ENCODE results near the gene CGN.
"Not testable (repeated sequence)": the region's sequence is repeated elsewhere in the genome, so short reads cannot be mapped to it uniquely, and the experiment has no call there.

The CGN gene

GRCh38 chr1:151502035-151502700 is 9.0 kb upstream of the CGN start:
- no peak for DNase-seq (ENCODE audit: low spot score)

- no peak for DNase-seq (ENCODE audit: low spot score)
Observed at GRCh38 chr1:151502859-151503780, 8.1 kb upstream of the CGN start.

DNA sequence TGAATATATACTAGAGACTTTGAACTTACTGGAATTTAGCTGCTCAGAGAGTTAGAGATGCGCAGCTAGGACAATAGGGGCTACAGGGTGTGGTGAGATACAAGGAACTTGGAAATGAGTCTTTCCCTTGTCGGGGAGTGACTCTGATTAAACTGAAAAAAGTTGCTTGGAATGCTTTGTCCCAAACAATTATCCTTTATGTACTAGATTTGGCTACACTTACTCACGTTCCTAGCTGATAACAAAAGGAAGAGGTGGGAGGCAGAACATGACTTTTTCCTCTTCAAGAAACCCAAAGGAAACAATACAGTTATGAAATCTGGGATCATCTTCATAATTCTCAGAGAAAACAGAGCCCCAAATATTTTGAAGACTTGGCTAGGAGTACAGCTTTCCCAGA is 6.9 kb upstream of the CGN start:
- DNase-seq (ENCODE audit: low spot score) = no peak

- DNase-seq (ENCODE audit: low spot score) = no peak
Observed at GRCh38 chr1:151504759-151505158, 6.4 kb upstream of the CGN start.

DNA sequence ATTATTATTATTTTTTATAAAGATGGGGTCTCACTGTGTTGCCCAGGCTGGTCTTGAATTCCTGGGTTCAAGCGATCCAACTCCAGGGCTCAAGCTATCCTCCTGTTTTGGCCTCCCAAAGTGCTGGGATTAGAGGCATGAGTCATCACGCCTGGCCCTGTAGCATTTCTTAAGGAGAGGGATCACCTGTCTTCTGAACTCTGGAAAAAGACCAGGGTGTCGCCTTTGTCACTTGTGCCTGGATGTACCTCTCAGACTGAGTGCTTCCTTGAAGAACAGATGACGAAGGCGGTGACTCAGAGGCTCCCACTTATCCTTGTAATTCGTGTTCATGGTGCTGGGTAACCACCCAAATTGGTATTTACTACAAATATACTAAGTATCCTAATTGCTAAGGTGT is 2.4 kb upstream of the CGN start:
- DNase-seq (ENCODE audit: low spot score) = no peak

GRCh38 chr1:151509350-151510019 is 1.7 kb upstream of the CGN start:
- no peak for DNase-seq (ENCODE audit: low spot score)

GRCh38 chr1:151510020-151510405 is 1.2 kb upstream of the CGN start:
- no peak for DNase-seq (ENCODE audit: low spot score)

- DNase-seq (ENCODE audit: low spot score) = no peak
Observed at GRCh38 chr1:151510614-151510956, 602 bp upstream of the CGN start.

DNA sequence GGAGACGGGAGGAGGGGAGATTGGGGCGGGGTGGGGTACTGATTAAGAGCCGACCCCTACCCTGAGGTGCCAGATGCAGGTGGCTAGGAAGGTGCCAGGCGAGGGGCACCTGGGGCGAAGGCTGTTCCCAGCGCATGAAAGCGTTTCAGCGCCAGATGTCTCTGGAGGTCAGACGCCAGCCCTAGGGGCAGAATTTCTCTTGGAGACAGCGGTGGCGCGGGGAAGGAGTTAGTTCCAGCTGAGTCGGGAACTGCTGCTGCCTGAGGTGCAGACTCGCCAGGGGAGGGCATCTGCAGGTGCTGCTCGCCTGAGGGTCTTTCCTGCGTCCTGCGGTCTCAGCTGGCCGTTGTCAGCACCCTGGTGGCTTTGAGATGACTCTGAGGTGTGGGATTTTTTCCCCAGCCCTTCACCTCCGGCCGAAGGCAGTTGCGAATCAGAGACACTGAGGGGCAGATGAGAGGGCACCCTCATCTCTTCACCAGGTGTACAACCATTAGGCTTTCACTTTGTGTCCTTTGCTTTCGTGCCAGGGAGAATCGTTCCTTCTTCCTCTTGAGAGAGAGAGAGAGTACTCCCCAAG is 539 bp downstream of the CGN start:
- DNase-seq (ENCODE audit: low spot score) = peak; percentile 52

GRCh38 chr1:151512326-151512725 is 1.1 kb downstream of the CGN start:
- DNase-seq (ENCODE audit: low spot score) = peak; percentile 44

DNA sequence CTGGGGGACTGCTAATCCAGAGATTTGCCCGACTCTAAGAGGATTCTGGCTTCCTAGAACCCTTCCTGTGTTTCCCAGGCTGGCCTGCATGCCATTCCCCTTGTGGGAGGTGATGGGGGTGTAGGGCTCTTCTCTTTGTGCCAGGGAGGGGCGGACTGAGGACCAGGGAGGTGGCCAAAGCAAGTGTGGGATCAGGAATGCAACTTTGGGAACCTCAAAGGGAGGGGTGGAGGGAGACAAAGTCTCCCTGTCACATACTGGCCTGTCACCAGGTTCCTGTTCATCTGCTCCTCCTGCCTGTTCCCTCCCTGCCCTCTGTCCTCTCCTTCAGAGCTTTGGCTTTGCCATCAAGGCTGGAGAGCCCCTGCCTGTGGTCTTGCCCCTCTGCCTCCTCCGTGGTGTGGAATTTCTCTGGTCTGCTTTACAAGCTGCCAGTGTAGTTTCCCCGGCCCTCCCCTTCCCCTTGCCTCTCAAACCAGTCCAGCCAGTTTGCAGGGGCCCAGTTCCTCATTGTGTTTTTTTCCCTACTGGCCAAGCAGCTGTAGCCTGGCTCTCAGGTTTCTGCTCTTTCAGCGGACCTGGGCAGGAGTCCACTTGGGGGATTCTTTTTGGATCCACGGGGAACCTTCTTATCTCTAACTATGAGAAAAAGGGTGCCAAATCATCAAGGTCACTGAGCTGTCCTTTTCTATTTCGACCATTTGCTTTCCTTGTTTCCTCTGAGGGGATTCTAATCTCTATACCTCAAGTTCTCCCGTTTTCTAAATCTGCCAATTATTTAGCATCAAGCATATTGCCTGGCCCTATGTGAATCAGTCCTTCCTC is 1.8 kb downstream of the CGN start:
- peak; percentile 28 for DNase-seq (ENCODE audit: low spot score)

- DNase-seq (ENCODE audit: low spot score) = no peak
Observed at GRCh38 chr1:151513626-151514121, 2.5 kb downstream of the CGN start.

DNA sequence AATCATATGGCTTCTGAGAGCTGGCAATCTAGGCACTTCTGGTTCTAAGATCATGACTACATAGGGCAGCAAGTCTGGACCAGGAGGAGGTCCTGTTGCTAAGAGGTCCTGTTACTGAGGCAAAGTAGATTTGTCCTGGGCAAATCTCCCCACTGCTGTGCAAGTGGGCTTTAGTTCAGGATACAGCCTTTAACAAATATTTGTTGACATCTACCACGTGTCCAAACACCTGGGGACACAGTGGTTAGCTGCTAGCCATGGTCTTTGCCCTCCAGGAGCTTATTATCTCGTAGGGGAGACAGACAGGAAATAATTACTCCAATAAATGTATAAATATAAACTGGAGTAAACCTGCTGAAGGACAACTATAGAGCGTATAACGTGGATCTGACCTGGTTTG is 3.2 kb downstream of the CGN start:
- no peak for DNase-seq (ENCODE audit: low spot score)

- no peak for DNase-seq (ENCODE audit: low spot score)
Observed at GRCh38 chr1:151515265-151515664, 4.1 kb downstream of the CGN start.

- no peak for DNase-seq (ENCODE audit: low spot score)
Observed at GRCh38 chr1:151516031-151516511, 4.9 kb downstream of the CGN start.

- no peak for DNase-seq (ENCODE audit: low spot score)
Observed at GRCh38 chr1:151518431-151518830, 7.2 kb downstream of the CGN start.

GRCh38 chr1:151518936-151519335 is 7.7 kb downstream of the CGN start:
- no peak for DNase-seq (ENCODE audit: low spot score)

GRCh38 chr1:151519667-151520066 is 8.5 kb downstream of the CGN start:
- no peak for DNase-seq (ENCODE audit: low spot score)

DNA sequence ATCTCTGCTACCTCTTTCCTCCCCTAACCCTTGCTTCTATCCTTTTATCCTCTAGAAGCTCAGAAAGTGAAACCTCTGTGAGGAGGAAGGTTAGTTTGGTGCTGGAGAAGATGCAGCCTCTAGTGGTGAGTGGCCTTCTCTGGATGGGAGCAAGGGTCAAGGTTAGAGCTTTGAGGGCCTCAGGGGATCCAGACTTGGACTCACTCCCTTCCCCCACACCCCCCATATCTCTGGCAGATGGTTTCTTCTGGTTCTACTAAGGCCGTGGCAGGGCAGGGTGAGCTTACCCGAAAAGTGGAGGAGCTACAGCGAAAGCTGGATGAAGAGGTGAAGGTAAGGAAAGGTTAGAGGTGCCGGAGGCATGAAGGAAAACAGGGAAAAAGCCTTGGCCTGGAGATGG is 9.2 kb downstream of the CGN start:
- DNase-seq (ENCODE audit: low spot score) = no peak

- DNase-seq (ENCODE audit: low spot score) = not testable (repeated sequence)
Observed at GRCh38 chr1:151522427-151522826, 11.2 kb downstream of the CGN start.

- no peak for DNase-seq (ENCODE audit: low spot score)
Observed at GRCh38 chr1:151523326-151523725, 12.1 kb downstream of the CGN start.
